SK-N-SH (cell line): ENCODE results near the gene MBTPS2. TPM values are rescaled to one million over a fixed set of nuclear protein-coding genes. Genes with fewer than 3 reads are reported as not detected.

ENCODE experiments used
- CTCF ChIA-PET: fragments of 300-600, 350-600 bp; formaldehyde crosslinking; extraction: SDS; loops from one replicate; lab custom pipeline; 2021; lab: Yijun Ruan, JAX
- POLR2A ChIA-PET: fragments of 350-600 bp; sonication (Branson Sonifier 250); formaldehyde crosslinking; extraction: SDS; loops from one replicate; lab custom pipeline; 2020; ENCODE audit warnings: antibody characterized with exemption, inconsistent platforms; lab: Yijun Ruan, JAX
- DNase-seq: peaks from one replicate; pipeline ENCODE4 v3.0.0; 2012
- H2AFZ ChIP-seq: fragments of 200-600 bp; sonication (generic); 2 replicates; pipeline ENCODE4 v1.8.1; 2016; ENCODE audit warnings: antibody characterized with exemption, mild to moderate bottlenecking, low read depth
- H3F3A ChIP-seq: fragments of 200-600 bp; sonication (generic); replicated peaks from 2 replicates; pipeline ENCODE3; 2016; ENCODE audit warnings: antibody characterized with exemption, mild to moderate bottlenecking; ENCODE audit not compliant: insufficient read depth
- H3K27ac ChIP-seq, 2 experiments: fragments of 200-500 bp in 1 of 2; fragments of 200-600 bp in 1 of 2; sonication (Bioruptor generic) in 1 of 2; sonication (generic), shearing (Covaris generic) in 1 of 2; 2 replicates each; pipeline versions ENCODE4 v1.5.1 to v1.6.1; 2014 to 2016; ENCODE audit warnings: low read depth in 2 of 2, inconsistent platforms in 1 of 2, low read length in 1 of 2, mild to moderate bottlenecking in 1 of 2, mixed read lengths in 1 of 2
- H3K27me3 ChIP-seq: fragments of 200-600 bp; sonication (generic), shearing (Covaris generic); 2 replicates; pipeline ENCODE4 v1.6.1; 2016; ENCODE audit warnings: mixed run types; ENCODE audit not compliant: insufficient read depth
- H3K36me3 ChIP-seq, 2 experiments: fragments of 200-500 bp in 1 of 2; fragments of 200-600 bp in 1 of 2; sonication (Bioruptor generic) in 1 of 2; sonication (generic) in 1 of 2; replicated peaks in 1 of 2; 2 replicates each; pipeline versions ENCODE3 to v1.5.1; 2014 to 2016; ENCODE audit warnings: low read length in 1 of 2, mild to moderate bottlenecking in 1 of 2; ENCODE audit not compliant: insufficient read depth in 2 of 2, control insufficient read depth in 1 of 2
- H3K4me1 ChIP-seq, 2 experiments: fragments of 200-500 bp in 1 of 2; fragments of 200-600 bp in 1 of 2; sonication (Bioruptor generic) in 1 of 2; sonication (generic), shearing (Covaris generic) in 1 of 2; 2 replicates each; pipeline versions ENCODE4 v1.5.1 to v1.6.1; 2014 to 2016; ENCODE audit warnings: low read depth in 1 of 2, low read length in 1 of 2, mixed run types in 1 of 2; ENCODE audit not compliant: insufficient read depth in 2 of 2, control insufficient read depth in 1 of 2
- H3K4me2 ChIP-seq: fragments of 200-600 bp; sonication (generic), shearing (Covaris generic); 2 replicates; pipeline ENCODE4 v1.6.1; 2017; ENCODE audit warnings: mixed run types
- H3K4me3 ChIP-seq, 2 experiments: fragments of 200-500 bp in 1 of 2; fragments of 200-600 bp in 1 of 2; sonication (Bioruptor generic) in 1 of 2; sonication (generic), shearing (Covaris generic) in 1 of 2; 2 replicates each; pipeline versions ENCODE4 v1.5.1 to v1.8.1; 2014 to 2016; ENCODE audit warnings: low read depth in 2 of 2, inconsistent platforms in 1 of 2, low read length in 1 of 2, mild to moderate bottlenecking in 1 of 2, mixed read lengths in 1 of 2, moderate library complexity in 1 of 2
- H3K79me2 ChIP-seq: fragments of 200-600 bp; sonication (generic); 2 replicates; pipeline ENCODE4 v1.8.1; 2017; ENCODE audit warnings: mild to moderate bottlenecking; ENCODE audit not compliant: insufficient read depth
- H3K9ac ChIP-seq: fragments of 200-600 bp; sonication (generic); 2 replicates; pipeline ENCODE4 v1.6.1; 2017; ENCODE audit warnings: mixed run types
- H3K9me2 ChIP-seq: fragments of 200-600 bp; sonication (generic); 2 replicates; pipeline ENCODE4 v1.6.1; 2017; ENCODE audit warnings: mixed run types
- H3K9me3 ChIP-seq: fragments of 200-600 bp; sonication (generic); 2 replicates; pipeline ENCODE4 v1.6.1; 2017; ENCODE audit warnings: mixed run types, mild to moderate bottlenecking, moderate library complexity
- H4K20me1 ChIP-seq: fragments of 200-600 bp; sonication (generic); 2 replicates; pipeline ENCODE4 v1.6.1; 2017; ENCODE audit warnings: mild to moderate bottlenecking, mixed run types; ENCODE audit not compliant: insufficient read depth
- CHD2 ChIP-seq: fragments of 150-350 bp; IDR thresholded peaks from 2 replicates; pipeline ENCODE4 v1.6.1; 2018; ENCODE audit warnings: low read length; ENCODE audit not compliant: partially characterized antibody
- ELF1 ChIP-seq: IDR thresholded peaks from 2 replicates; pipeline ENCODE4 v1.4.0; 2012
- EZH2phosphoT487 ChIP-seq: fragments of 200-600 bp; sonication (generic); IDR thresholded peaks from 2 replicates; pipeline ENCODE4 v1.6.1; 2017; ENCODE audit warnings: low read depth, mixed run types, mild to moderate bottlenecking, antibody characterized with exemption, moderate library complexity, borderline replicate concordance
- FOXJ3 ChIP-seq: sonication (generic); formaldehyde crosslinking; IDR thresholded peaks from 2 replicates; pipeline ENCODE4 v1.5.1; 2020; ENCODE audit warnings: mild to moderate bottlenecking, missing genetic modification reagents
- GATA2 ChIP-seq: sonication (generic); formaldehyde crosslinking; IDR thresholded peaks from 2 replicates; pipeline ENCODE4 v1.5.0; 2020; ENCODE audit warnings: mild to moderate bottlenecking, missing genetic modification reagents
- IRF3 ChIP-seq: fragments of 150-350 bp; IDR thresholded peaks from 2 replicates; pipeline ENCODE4 v1.6.1; 2016; ENCODE audit warnings: mild to moderate bottlenecking, low read depth, low read length
- NRF1 ChIP-seq: IDR thresholded peaks from 2 replicates; pipeline ENCODE4 v1.6.1; 2012; ENCODE audit warnings: low read depth, mild to moderate bottlenecking, low read length
- POLR2AphosphoS5 ChIP-seq: IDR thresholded peaks from 2 replicates; pipeline ENCODE4 v1.6.1; 2012; ENCODE audit warnings: low read depth, low read length
- RFX5 ChIP-seq: IDR thresholded peaks from 2 replicates; pipeline ENCODE4 v1.6.1; 2012; ENCODE audit warnings: mild to moderate bottlenecking, improper control_type of control experiment, low read length
- RXRA ChIP-seq: IDR thresholded peaks from 2 replicates; pipeline ENCODE4 v1.4.0; 2012; ENCODE audit warnings: low read depth, mild to moderate bottlenecking, borderline replicate concordance
- SMC3 ChIP-seq: IDR thresholded peaks from 2 replicates; pipeline ENCODE4 v1.6.1; 2012; ENCODE audit warnings: low read depth, low read length, improper control_type of control experiment
- TCF12 ChIP-seq: IDR thresholded peaks from 2 replicates; pipeline ENCODE4 v1.4.0; 2012
- USF2 ChIP-seq: fragments of 150-350 bp; IDR thresholded peaks from 2 replicates; pipeline ENCODE4 v1.6.1; 2017; ENCODE audit warnings: antibody characterized with exemption, low read length, low read depth, borderline replicate concordance
- WGBS: methylation state at CpG from one replicate; pipeline ENCODE4 v1.1.6; 2017; ENCODE audit warnings: low lambda C conversion rate; 5-methylcytosine and 5-hydroxymethylcytosine counted together
- polyA plus RNA-seq, 3 experiments: library from polyadenylated mRNA; depleted of rRNA; stranded (reverse); fragments of >200 nt; gene quantifications; 2 replicates each; pipeline ENCODE4 v1.2.3, GENCODE V29; 2012
- TF ChIP-seq, protein P1 (sequence below): IDR thresholded peaks from 2 replicates; pipeline ENCODE4 v1.6.1; 2012; ENCODE audit warnings: mild to moderate bottlenecking, low read depth, low read length, moderate library complexity
- TF ChIP-seq, protein P2 (sequence below): IDR thresholded peaks from 2 replicates; pipeline ENCODE4; 2012
- TF ChIP-seq, protein P3 (sequence below): IDR thresholded peaks from 2 replicates; pipeline ENCODE4 v1.4.0; 2012; ENCODE audit warnings: low read depth, borderline replicate concordance

Gene MBTPS2
- polyA plus RNA-seq, 1 of the 3 experiments (the other 2 are of a cell fraction), result 21.6 TPM

DNA sequence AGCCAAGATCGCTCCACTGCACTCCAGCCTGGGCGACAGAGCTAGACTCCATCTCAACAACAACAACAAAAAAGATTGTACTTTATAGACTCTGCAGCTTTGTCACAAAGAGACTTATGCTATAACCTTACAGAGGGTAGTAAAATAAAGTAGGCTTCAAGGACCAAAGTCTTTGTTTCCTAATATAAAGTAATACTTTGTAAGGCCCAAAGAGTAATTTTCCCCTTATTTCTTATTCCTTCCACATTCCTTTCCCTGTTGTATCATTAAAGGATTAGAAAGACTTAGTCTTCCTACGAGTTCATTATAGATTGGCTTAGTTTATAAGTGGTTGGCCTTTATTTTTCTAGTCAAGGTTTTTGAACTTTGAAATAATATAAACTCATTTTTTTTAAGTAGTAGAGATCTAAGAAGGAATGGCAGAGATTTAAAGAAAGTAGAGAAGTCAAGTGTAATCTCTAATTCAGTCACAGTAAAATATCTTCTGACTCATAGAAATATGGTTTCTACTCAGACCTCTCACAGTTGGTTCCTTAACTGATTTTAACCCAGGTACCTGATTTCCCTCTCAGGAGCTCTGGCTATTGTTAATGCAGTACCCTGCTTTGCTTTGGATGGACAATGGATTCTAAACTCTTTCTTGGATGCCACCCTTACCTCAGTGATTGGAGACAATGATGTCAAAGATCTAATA lies 42.6 kb downstream of the MBTPS2 start:
- TF ChIP-seq FOXJ3 (CRISPR knock-in tag), result no peak
- TF ChIP-seq, protein P1, sequence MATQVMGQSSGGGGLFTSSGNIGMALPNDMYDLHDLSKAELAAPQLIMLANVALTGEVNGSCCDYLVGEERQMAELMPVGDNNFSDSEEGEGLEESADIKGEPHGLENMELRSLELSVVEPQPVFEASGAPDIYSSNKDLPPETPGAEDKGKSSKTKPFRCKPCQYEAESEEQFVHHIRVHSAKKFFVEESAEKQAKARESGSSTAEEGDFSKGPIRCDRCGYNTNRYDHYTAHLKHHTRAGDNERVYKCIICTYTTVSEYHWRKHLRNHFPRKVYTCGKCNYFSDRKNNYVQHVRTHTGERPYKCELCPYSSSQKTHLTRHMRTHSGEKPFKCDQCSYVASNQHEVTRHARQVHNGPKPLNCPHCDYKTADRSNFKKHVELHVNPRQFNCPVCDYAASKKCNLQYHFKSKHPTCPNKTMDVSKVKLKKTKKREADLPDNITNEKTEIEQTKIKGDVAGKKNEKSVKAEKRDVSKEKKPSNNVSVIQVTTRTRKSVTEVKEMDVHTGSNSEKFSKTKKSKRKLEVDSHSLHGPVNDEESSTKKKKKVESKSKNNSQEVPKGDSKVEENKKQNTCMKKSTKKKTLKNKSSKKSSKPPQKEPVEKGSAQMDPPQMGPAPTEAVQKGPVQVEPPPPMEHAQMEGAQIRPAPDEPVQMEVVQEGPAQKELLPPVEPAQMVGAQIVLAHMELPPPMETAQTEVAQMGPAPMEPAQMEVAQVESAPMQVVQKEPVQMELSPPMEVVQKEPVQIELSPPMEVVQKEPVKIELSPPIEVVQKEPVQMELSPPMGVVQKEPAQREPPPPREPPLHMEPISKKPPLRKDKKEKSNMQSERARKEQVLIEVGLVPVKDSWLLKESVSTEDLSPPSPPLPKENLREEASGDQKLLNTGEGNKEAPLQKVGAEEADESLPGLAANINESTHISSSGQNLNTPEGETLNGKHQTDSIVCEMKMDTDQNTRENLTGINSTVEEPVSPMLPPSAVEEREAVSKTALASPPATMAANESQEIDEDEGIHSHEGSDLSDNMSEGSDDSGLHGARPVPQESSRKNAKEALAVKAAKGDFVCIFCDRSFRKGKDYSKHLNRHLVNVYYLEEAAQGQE, result no peak
- no peak for TF ChIP-seq RXRA
- TF ChIP-seq, protein P2, sequence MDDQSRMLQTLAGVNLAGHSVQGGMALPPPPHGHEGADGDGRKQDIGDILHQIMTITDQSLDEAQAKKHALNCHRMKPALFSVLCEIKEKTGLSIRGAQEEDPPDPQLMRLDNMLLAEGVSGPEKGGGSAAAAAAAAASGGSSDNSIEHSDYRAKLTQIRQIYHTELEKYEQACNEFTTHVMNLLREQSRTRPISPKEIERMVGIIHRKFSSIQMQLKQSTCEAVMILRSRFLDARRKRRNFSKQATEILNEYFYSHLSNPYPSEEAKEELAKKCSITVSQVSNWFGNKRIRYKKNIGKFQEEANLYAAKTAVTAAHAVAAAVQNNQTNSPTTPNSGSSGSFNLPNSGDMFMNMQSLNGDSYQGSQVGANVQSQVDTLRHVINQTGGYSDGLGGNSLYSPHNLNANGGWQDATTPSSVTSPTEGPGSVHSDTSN, result no peak
- no peak for TF ChIP-seq SMC3
- TF ChIP-seq CHD2, result no peak
- no peak for TF ChIP-seq EZH2phosphoT487
- TF ChIP-seq GATA2 (CRISPR knock-in tag), result no peak
- no peak for TF ChIP-seq ELF1
- TF ChIP-seq RFX5, result no peak
- no peak for TF ChIP-seq IRF3
- no peak for TF ChIP-seq NRF1
- TF ChIP-seq USF2, result no peak
- TF ChIP-seq TCF12, result no peak
- TF ChIP-seq, protein P3, sequence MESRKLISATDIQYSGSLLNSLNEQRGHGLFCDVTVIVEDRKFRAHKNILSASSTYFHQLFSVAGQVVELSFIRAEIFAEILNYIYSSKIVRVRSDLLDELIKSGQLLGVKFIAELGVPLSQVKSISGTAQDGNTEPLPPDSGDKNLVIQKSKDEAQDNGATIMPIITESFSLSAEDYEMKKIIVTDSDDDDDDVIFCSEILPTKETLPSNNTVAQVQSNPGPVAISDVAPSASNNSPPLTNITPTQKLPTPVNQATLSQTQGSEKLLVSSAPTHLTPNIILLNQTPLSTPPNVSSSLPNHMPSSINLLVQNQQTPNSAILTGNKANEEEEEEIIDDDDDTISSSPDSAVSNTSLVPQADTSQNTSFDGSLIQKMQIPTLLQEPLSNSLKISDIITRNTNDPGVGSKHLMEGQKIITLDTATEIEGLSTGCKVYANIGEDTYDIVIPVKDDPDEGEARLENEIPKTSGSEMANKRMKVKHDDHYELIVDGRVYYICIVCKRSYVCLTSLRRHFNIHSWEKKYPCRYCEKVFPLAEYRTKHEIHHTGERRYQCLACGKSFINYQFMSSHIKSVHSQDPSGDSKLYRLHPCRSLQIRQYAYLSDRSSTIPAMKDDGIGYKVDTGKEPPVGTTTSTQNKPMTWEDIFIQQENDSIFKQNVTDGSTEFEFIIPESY, result no peak
- TF ChIP-seq POLR2AphosphoS5, result no peak
- no peaks in the 10 kb centered on the region for H3K79me2 ChIP-seq
- H3K36me3 ChIP-seq, result peaks cover 8 to 14% of the 10 kb centered on the region in 2 experiments
- no peak overlapping the region for H3K9ac ChIP-seq
- ChIA-PET POLR2A (no interaction called here), CTCF (interaction anchor here (0.9 kb wide), 1 partner anchor 94 kb away, joined by 3 read pairs; no protein-coding TSS in a partner anchor)
- H3K9me2 ChIP-seq, result no peaks in the 10 kb centered on the region
- no peak overlapping the region for H3K4me3 ChIP-seq
- peaks cover 10% of the 10 kb centered on the region for H3F3A ChIP-seq
- H3K4me1 ChIP-seq, result no peaks in the 10 kb centered on the region; a peak in 2 of 4 replicates
- no peak overlapping the region for H3K4me2 ChIP-seq
- H3K27me3 ChIP-seq, result no peaks in the 10 kb centered on the region
- H2AFZ ChIP-seq, result no peak overlapping the region
- H3K9me3 ChIP-seq, result no peaks in the 10 kb centered on the region
- no peak overlapping the region for H3K27ac ChIP-seq
- H4K20me1 ChIP-seq, result no peaks in the 10 kb centered on the region
- 73% methylated on average over 3 of the region's 3 CpGs for WGBS
- no peak for DNase-seq
